ENCODE measurements around the gene TMTC2.

- TF ChIP-seq CTCF (IDR thresholded peaks at IDR 0.05; ENCODE audit: low read length) (no peak), EZH2 (IDR thresholded peaks at IDR 0.05; ENCODE audit: borderline replicate concordance, low read length) (no peak)
Observed at GRCh38 chr12:83130178-83130577, 443.5 kb downstream of the TMTC2 start.
